HCT116 (cell line): Measurements from ENCODE around the gene ARMH3. TPM values are rescaled to one million over a fixed set of nuclear protein-coding genes. Genes with fewer than 3 reads are reported as not detected.

Experiments used
- ATF3 ChIP-seq: IDR thresholded peaks from 2 replicates; pipeline ENCODE4 v1.6.1; 2012
- CEBPB ChIP-seq: IDR thresholded peaks from 2 replicates; pipeline ENCODE4 v1.6.1; 2012; ENCODE audit warnings: low read depth
- POLR2A ChIP-seq: IDR thresholded peaks from 2 replicates; pipeline ENCODE4 v1.7.0; 2011; ENCODE audit warnings: borderline replicate concordance; ENCODE audit not compliant: insufficient read depth, insufficient read length; ENCODE audit errors: extremely low read depth
- RAD21 ChIP-seq: IDR thresholded peaks from 2 replicates; pipeline ENCODE4 v1.6.1; 2012; ENCODE audit warnings: low read depth, mild to moderate bottlenecking
- SP1 ChIP-seq: IDR thresholded peaks from 2 replicates; pipeline ENCODE4 v1.6.1; 2012; ENCODE audit warnings: low read depth
- TCF7L2 ChIP-seq: IDR thresholded peaks from 2 replicates; pipeline ENCODE4 v1.7.0; 2011; ENCODE audit warnings: borderline replicate concordance, inconsistent platforms; ENCODE audit not compliant: insufficient read depth, insufficient read length; ENCODE audit errors: extremely low read depth
- ZBTB33 ChIP-seq: IDR thresholded peaks from 2 replicates; pipeline ENCODE4 v1.6.1; 2011; ENCODE audit warnings: mild to moderate bottlenecking, low read length, moderate library complexity; ENCODE audit not compliant: insufficient replicate concordance; ENCODE audit errors: extremely low read depth
- total RNA-seq: library from RNA; stranded (reverse); gene quantifications from one replicate; pipeline ENCODE4 v1.2.1, GENCODE V29; 2021; ENCODE audit not compliant: unreplicated experiment

ARMH3 gene
- total RNA-seq, 1 experiment from 2014 or later: 30.4 TPM

GRCh38 chr10:101797403-101798059, 258.4 kb downstream of the ARMH3 start (continued):
- no peak for TF ChIP-seq ZBTB33
- TF ChIP-seq CEBPB: no peak
- TF ChIP-seq POLR2A: no peak
- no peak for TF ChIP-seq ATF3
- TF ChIP-seq TCF7L2: no peak
- no peak for TF ChIP-seq SP1
- TF ChIP-seq RAD21: no peak

Other genes starting within 250 kb of the ARMH3 start
- gene OGA, start 237.7 kb downstream of the ARMH3 start, total RNA-seq: 127 TPM
- 8.5 TPM for gene KCNIP2, start 212.4 kb downstream of the ARMH3 start, total RNA-seq
- gene HPS6, start 9.2 kb upstream of the ARMH3 start, total RNA-seq: 31.7 TPM
- 63.9 TPM for gene LDB1, start 64.2 kb upstream of the ARMH3 start, total RNA-seq
- 93.0 TPM for gene PPRC1, start 76.9 kb upstream of the ARMH3 start, total RNA-seq
- 231 TPM for gene NOLC1, start 96.2 kb upstream of the ARMH3 start, total RNA-seq
- gene ELOVL3, start 170.1 kb upstream of the ARMH3 start, total RNA-seq: 5.5 TPM
- gene PITX3, start 185.3 kb upstream of the ARMH3 start, total RNA-seq: 1.9 TPM
- 58.9 TPM for gene GBF1, start 189.4 kb upstream of the ARMH3 start, total RNA-seq